ENCODE results near the gene TBCB. TPM values are rescaled to one million over a fixed set of nuclear protein-coding genes. Genes with fewer than 3 reads are reported as not detected.
"Not testable (repeated sequence)": the region's sequence is repeated elsewhere in the genome, so short reads cannot be mapped to it uniquely, and the experiment has no call there.

TBCB gene, protein sequence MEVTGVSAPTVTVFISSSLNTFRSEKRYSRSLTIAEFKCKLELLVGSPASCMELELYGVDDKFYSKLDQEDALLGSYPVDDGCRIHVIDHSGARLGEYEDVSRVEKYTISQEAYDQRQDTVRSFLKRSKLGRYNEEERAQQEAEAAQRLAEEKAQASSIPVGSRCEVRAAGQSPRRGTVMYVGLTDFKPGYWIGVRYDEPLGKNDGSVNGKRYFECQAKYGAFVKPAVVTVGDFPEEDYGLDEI
- 132 and 152 TPM in 2 replicates for total RNA-seq

DNA sequence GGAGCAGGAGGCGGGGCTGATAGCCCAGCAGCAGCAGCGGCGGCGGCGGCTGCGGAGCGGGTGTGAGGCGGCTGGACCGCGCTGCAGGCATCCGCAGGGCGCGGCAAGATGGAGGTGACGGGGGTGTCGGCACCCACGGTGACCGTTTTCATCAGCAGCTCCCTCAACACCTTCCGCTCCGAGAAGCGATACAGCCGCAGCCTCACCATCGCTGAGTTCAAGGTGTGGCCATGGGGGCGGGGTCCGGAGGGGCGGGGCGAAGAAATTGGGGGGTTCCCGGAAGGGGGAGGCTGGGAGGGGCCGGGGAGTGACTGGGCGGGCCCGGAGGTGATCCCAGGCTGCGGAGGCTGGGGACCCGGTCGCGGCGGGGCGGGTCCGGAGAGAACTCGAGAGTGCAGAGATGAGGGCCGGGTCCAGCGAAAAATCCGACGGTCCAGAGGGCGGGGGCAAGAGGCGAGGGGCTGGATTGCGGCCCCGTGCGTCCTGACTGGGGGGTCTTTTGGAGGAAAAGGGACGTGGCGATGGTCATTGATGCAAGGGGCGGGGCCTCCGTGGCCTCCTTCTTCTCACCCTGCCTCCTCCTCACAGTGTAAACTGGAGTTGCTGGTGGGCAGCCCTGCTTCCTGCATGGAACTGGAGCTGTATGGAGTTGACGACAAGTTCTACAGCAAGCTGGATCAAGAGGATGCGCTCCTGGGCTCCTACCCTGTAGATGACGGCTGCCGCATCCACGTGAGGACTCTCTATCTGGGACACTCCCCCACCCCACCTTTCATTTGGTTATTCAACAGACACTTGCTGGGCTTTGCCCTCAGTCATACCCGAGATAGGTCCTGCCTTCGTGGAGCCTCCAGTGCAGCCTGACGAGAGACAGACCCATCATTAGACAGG is at the start of gene TBCB:
Gene TBCB (plus strand): TSS at position 16 of the 891 bp plus-strand sequence. CDS start 93 bp downstream, at position 109.
- Histone ChIP-seq H3K27me3 (ENCODE audit: control insufficient read depth, insufficient read depth, low read length) (no peaks in the 10 kb centered on the region), H3K36me3 (ENCODE audit: control insufficient read depth, insufficient read depth, low read length) (peaks cover 20% of the 10 kb centered on the region), H3K4me3 (ENCODE audit: low read depth, low read length) (peak within 1 kb of the TSS; percentile 98)
- DNase-seq (ENCODE audit: low read depth) (no peak), FAIRE-seq (no peak)
- TF ChIP-seq, protein P1, sequence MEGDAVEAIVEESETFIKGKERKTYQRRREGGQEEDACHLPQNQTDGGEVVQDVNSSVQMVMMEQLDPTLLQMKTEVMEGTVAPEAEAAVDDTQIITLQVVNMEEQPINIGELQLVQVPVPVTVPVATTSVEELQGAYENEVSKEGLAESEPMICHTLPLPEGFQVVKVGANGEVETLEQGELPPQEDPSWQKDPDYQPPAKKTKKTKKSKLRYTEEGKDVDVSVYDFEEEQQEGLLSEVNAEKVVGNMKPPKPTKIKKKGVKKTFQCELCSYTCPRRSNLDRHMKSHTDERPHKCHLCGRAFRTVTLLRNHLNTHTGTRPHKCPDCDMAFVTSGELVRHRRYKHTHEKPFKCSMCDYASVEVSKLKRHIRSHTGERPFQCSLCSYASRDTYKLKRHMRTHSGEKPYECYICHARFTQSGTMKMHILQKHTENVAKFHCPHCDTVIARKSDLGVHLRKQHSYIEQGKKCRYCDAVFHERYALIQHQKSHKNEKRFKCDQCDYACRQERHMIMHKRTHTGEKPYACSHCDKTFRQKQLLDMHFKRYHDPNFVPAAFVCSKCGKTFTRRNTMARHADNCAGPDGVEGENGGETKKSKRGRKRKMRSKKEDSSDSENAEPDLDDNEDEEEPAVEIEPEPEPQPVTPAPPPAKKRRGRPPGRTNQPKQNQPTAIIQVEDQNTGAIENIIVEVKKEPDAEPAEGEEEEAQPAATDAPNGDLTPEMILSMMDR (IDR thresholded peaks at IDR 0.05; ENCODE audit: insufficient read depth, low read length, severe bottlenecking): no peak

DNA sequence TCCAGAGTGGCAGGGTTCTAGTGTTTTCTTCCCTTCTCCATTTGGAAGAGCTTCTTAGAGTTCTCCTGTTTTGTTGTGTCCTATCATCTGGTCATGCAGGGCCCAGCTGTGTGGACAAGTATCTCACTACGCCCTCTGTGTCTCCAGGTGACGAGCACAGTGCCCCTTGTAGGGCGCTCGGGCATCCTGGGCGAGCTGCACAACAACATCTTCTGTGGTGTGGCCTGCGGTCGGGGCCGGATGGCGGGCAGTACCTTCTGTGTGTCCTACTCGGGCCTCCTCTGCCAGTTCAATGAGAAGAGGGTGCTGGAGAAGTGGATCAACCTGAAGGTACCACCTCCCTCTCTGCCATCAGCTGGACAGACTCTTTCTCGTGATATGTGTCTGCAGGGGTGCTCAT is 47.6 kb upstream of the TBCB start:
- H3K27me3 ChIP-seq (ENCODE audit: control insufficient read depth, insufficient read depth, low read length): peaks cover 2% of the 10 kb centered on the region
- FAIRE-seq (no peak), DNase-seq (ENCODE audit: low read depth) (no peak)
- peaks cover 1% of the 10 kb centered on the region for H3K36me3 ChIP-seq (ENCODE audit: control insufficient read depth, insufficient read depth, low read length)
- H3K4me3 ChIP-seq (ENCODE audit: low read depth, low read length): no peak overlapping the region
- TF ChIP-seq, protein P1 (IDR thresholded peaks at IDR 0.05; ENCODE audit: insufficient read depth, low read length, severe bottlenecking): no peak

DNA sequence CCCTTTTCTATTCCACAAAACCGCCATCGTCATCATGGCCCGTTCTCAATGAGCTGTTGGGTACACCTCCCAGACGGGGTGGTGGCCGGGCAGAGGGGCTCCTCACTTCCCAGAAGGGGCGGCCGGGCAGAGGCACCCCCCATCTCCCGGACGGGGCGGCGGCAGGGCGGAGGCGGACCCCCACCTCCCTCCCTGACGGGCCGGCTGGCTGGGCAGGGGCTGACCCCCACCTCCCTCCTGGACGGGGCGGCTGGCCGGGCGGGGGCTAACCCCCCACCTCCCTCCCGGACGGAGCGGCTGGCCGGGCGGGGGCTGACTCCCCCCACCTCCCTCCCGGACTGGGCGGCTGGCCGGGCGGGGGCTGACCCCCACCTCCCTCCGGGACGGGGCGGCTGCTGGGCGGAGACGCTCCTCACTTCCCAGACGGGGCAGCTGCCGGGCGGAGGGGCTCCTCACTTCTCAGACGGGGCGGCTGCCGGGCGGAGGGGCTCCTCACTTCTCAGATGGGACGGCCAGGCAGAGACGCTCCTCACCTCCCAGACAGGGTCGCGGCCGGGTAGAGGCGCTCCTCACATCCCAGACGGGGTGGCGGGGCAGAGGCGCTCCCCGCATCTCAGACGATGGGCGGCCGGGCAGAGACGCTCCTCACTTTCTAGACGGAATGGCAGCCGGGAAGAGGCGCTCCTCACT is 46.3 kb upstream of the TBCB start:
- H3K36me3 ChIP-seq (ENCODE audit: control insufficient read depth, insufficient read depth, low read length); FAIRE-seq; H3K4me3 ChIP-seq (ENCODE audit: low read depth, low read length); H3K27me3 ChIP-seq (ENCODE audit: control insufficient read depth, insufficient read depth, low read length); DNase-seq (ENCODE audit: low read depth): not testable (repeated sequence)

DNA sequence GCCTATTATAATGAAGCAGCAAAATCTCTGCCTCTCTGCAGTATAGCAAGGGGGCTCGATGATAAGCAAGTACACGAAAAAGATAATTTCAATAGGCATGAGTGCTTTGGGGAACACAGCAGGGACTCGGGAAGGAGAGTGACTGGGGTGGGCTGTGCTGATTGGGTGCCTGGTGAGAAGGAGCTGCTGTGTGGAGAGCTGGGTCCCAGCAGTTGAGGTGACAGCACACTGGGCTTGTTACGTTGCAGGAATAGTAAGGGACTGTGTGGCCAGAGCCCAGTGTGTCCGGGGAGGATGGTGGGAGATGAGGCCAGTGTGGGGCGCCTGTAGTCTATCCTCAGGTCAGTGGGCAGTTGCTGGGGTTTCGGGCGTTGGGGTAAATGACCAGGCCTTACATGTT is 43.2 kb upstream of the TBCB start:
- H3K36me3 ChIP-seq (ENCODE audit: control insufficient read depth, insufficient read depth, low read length): peaks cover 1% of the 10 kb centered on the region
- peak; percentile 13 for FAIRE-seq
- no peak overlapping the region for H3K4me3 ChIP-seq (ENCODE audit: low read depth, low read length)
- TF ChIP-seq, protein P1 (IDR thresholded peaks at IDR 0.05; ENCODE audit: insufficient read depth, low read length, severe bottlenecking): no peak
- DNase-seq (ENCODE audit: low read depth): no peak
- peaks cover 2% of the 10 kb centered on the region for H3K27me3 ChIP-seq (ENCODE audit: control insufficient read depth, insufficient read depth, low read length)

DNA sequence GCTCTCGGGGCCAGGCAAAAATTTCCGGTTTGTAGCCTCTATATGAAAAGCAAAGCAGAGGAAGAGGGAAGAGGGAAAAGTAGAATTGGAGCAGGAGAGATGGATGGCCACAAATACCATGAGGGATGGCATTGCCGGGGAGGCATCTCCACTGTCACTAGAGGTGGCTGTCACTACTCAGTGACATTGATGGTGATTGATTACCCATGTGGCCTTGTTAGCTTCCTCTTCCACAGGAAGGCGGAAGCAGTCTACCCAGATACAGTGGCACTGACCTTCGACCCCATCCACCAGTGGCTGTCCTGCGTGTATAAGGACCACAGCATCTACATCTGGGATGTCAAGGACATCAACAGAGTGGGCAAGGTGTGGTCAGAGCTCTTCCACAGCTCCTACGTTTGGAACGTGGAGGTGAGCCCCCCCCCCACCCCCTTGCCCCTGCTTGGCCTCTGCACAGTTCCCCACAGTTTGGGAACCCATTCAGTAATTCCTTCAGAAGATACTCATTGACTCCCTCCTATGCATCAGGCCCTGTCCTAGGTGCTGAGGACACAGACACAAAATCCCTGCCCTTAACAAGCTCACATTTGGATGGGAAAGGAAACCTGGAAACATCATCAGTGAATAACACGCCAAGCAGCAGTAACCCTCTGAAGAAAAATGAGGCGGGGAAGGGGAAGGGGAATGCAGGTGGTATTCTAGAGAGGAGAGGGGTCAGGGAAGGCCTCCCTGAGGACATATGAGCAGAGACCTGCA is 42.0 kb upstream of the TBCB start:
- Histone ChIP-seq H3K36me3 (ENCODE audit: control insufficient read depth, insufficient read depth, low read length) (no peaks in the 10 kb centered on the region), H3K4me3 (ENCODE audit: low read depth, low read length) (no peak overlapping the region), H3K27me3 (ENCODE audit: control insufficient read depth, insufficient read depth, low read length) (peaks cover 2% of the 10 kb centered on the region)
- FAIRE-seq (no peak), DNase-seq (ENCODE audit: low read depth) (no peak)
- TF ChIP-seq, protein P1 (IDR thresholded peaks at IDR 0.05; ENCODE audit: insufficient read depth, low read length, severe bottlenecking): no peak

All from bronchial epithelial cell (primary cell).